ENCODE data around the gene EDEM3.
"Not testable (repeated sequence)": the region's sequence is repeated elsewhere in the genome, so short reads cannot be mapped to it uniquely, and the experiment has no call there.

EDEM3 gene, protein sequence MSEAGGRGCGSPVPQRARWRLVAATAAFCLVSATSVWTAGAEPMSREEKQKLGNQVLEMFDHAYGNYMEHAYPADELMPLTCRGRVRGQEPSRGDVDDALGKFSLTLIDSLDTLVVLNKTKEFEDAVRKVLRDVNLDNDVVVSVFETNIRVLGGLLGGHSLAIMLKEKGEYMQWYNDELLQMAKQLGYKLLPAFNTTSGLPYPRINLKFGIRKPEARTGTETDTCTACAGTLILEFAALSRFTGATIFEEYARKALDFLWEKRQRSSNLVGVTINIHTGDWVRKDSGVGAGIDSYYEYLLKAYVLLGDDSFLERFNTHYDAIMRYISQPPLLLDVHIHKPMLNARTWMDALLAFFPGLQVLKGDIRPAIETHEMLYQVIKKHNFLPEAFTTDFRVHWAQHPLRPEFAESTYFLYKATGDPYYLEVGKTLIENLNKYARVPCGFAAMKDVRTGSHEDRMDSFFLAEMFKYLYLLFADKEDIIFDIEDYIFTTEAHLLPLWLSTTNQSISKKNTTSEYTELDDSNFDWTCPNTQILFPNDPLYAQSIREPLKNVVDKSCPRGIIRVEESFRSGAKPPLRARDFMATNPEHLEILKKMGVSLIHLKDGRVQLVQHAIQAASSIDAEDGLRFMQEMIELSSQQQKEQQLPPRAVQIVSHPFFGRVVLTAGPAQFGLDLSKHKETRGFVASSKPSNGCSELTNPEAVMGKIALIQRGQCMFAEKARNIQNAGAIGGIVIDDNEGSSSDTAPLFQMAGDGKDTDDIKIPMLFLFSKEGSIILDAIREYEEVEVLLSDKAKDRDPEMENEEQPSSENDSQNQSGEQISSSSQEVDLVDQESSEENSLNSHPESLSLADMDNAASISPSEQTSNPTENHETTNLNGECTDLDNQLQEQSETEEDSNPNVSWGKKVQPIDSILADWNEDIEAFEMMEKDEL

DNA sequence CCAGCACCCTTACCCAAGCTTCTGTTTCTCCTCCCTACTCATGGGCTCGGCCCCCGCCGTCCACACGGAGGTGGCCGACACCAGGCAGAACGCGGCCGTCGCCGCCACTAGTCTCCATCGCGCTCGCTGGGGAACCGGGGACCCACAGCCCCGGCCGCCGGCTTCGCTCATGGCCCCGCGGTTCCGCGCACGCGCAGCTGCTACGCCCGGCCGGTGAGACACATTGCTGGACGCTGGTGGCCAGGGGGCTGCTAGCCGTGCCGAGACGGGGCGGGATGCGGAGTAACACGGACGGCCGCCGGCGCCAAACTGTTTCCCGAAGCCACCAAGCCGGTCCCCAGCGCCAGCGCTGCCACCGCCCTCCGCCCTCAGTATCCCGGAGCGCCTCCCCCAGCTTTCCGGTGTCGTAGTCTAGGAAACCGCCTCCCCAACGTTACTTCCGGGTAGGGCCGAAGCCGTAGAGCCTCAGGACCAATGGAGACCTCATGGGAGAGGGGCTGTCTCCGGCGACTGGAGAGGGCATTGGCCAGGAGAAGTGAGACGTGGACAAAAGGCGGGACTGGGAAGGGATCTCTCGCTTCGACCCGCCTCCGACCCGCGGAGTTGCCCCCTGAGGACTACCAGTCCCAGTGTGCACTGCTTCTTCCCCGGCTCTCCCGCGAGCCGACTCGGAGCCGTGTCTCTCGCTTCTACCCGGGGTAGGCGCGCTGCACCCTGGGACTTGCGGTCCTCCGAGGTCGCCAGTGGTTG, at the start of gene EDEM3:
Gene EDEM3, minus strand, starts transcription at position 383 of the 750 bp plus-strand sequence. Its CDS starts 212 bp downstream, at position 171.
- in situ Hi-C loops (cut with MboI; ENCODE audit: low sequenced_read_pairs), result no loop called here

DNA sequence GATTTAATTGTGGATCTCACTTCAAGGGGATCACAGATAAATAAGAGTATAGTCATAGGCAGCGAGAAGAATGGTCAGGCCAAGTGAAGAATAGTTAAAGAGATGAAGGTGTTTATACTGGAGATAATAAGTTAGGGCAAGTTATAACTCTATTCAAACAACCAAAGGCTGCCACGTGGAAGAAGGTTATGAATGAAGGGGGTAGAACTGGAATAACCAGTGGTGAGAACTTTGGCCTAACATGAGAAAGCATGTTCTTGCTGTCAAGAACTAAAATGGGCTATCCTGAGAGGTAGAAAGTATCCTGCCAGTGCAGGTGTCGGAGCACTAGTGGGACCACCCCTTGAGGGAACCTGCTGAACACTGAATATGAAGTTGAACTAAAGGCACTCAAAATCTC, 49.6 kb upstream of the EDEM3 start:
- in situ Hi-C loops (cut with MboI; ENCODE audit: low sequenced_read_pairs), result loop anchor here (10.0 to 25.0 kb wide), 2 partner anchors 361 to 883 kb away; no protein-coding TSS in a partner anchor

DNA sequence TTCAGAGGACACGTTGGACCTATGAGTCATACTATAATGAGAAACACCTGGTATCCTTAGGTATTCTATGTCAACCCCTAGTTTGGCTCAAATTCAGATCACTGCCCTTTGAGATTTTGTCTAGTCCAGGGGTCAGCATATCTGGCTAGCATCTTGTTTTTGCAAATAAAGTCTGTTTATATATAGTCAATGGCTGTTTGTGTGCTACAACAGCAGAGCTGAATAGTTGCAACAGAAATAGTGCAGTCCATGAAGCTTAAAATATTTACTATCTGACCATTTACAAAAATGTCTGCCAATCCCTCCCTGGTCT, 48.5 kb upstream of the EDEM3 start:
- in situ Hi-C loops (cut with MboI; ENCODE audit: low sequenced_read_pairs), result loop anchor here (10.0 to 25.0 kb wide), 2 partner anchors 362 to 884 kb away; no protein-coding TSS in a partner anchor

DNA sequence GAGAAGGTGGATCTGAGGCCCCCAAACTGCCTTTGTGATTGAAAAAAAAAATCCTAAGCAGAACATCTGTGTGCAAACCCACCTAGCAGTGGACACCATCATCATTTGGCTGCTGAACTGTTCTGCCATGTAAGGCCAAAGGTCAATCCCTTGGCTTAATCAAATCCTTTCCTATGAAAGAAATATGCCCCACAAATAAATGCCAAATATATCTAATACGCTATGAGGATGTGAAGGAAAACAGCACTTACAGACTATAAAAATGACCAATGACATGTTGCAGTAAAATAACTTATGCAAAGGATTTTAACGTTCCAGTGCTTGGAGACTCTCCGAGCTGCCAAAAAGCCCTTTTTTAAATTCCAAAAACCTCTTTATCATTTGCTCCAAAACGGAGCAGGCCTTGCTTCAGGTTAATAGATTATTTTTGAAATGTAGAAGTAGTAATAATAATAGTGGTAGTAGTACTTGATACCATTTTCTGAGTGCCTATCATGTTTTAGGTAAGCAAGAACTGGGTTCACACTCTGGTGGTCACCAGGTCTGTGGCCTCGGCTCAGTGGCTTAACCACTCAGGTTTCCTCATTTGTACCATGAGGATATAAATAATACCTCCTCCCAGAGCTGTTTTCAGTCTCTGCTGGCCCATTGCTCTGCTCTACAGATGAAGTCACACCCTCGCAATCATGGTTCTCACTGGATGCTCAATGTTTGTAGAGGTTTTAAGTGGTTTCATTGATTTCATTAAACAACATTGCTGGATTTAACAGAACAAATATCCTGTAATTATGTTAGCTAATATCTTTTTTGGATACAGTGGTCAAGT, 47.9 kb upstream of the EDEM3 start:
- in situ Hi-C loops (cut with MboI; ENCODE audit: low sequenced_read_pairs), result loop anchor here (10.0 to 25.0 kb wide), 2 partner anchors 362 to 885 kb away; no protein-coding TSS in a partner anchor

DNA sequence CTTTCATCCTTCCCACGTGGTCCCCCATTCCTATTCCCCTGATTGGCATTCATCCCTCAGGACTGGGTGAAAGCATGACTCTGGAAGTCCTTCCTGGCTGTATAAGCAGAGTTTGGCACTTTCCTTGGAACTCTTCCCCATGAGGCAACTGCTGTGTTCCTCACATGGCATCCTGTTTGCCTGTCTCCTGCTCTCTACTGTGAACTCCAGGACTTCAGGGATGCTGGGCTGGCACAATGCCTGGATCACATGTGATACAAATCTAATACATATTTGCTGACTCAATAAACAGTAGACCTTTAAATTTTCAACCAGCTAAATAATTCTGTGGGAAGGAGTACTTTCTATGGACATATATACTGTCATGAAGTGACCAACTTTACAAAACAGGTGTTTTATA, 46.8 kb upstream of the EDEM3 start:
- in situ Hi-C loops (cut with MboI; ENCODE audit: low sequenced_read_pairs), result loop anchor here (10.0 to 25.0 kb wide), 2 partner anchors 363 to 886 kb away; no protein-coding TSS in a partner anchor

DNA sequence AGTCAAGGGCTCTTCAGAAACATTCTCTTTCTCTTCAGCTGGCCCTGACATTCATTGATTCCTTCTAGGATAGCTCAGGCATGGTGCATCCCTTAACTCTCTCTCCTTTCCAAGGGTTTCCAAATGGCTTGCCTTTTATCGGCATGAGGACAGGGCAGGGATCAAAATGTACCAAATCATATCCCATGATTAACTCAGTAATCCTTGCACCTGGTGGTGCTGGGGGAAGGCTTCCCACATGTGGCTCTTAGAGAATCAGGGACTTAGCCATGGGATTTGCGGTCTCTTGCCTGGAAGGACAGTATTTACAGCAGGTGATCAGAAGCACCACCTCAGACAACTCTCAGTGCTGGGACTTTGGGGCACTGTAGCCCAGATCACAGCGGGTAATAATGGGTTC, 46.2 kb upstream of the EDEM3 start:
- in situ Hi-C loops (cut with MboI; ENCODE audit: low sequenced_read_pairs), result loop anchor here (10.0 to 25.0 kb wide), 2 partner anchors 364 to 886 kb away; no protein-coding TSS in a partner anchor

DNA sequence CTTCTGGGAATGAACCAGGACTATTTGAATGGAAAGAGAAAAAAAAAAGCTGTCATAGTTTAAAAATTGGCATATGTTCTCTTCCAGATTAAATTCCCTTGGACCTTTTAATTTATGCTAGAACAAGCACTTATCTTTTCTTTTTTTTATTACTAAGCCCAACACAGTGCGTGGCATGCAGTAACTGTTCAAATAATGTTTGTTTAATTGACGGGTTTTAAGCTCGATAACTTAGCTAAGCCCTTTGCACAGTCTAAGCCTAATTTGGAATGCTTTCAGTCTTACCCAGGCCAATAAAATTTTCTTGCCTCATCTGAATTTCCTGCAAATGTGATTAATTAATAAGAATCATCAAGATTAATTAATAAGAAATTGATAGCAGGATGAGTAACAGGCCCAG, 39.3 kb upstream of the EDEM3 start:
- in situ Hi-C loops (cut with MboI; ENCODE audit: low sequenced_read_pairs), result no loop called here

DNA sequence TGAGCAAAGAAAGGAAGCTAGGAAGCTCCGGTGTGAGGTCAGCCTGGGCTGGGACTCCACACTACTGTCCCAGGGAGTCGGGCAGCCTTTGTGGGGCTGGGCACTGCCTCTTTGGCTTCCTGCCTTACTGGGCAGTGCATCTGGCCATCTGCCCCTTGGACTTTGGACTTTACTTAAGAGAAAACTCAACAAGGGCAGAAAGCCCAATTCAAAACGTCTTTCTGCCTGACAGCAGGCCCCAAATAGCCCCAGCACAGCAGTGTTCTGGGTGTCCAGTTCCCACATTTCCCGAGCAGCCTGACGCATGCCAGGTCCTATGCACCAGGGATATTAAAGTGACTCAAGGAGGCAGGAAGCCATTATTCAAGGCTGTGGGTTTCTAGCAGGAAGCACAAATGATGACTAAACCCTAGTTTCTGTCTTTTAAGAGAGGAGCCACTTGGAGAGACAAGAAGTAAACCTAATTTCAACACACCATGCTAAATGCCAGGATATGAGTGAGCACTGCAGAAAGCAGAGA, 37.9 kb upstream of the EDEM3 start:
- in situ Hi-C loops (cut with MboI; ENCODE audit: low sequenced_read_pairs), result no loop called here

DNA sequence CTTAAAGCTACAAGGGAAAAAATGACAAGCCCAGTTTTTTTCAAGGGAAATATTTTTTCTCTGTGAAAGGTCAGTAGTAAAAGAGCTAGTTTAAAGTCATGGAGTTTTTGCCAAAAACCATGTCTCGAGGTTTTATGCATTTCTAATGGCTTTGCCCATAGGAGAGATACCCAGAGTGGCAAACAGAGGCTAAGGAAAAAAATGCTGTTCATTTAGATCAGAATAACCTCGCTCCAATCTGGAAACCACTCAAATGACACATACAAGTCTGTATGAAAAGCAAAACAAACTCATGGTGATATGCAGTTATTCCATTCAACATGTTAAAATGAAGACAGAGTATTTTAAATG, 36.9 kb upstream of the EDEM3 start:
- in situ Hi-C loops (cut with MboI; ENCODE audit: low sequenced_read_pairs), result no loop called here

DNA sequence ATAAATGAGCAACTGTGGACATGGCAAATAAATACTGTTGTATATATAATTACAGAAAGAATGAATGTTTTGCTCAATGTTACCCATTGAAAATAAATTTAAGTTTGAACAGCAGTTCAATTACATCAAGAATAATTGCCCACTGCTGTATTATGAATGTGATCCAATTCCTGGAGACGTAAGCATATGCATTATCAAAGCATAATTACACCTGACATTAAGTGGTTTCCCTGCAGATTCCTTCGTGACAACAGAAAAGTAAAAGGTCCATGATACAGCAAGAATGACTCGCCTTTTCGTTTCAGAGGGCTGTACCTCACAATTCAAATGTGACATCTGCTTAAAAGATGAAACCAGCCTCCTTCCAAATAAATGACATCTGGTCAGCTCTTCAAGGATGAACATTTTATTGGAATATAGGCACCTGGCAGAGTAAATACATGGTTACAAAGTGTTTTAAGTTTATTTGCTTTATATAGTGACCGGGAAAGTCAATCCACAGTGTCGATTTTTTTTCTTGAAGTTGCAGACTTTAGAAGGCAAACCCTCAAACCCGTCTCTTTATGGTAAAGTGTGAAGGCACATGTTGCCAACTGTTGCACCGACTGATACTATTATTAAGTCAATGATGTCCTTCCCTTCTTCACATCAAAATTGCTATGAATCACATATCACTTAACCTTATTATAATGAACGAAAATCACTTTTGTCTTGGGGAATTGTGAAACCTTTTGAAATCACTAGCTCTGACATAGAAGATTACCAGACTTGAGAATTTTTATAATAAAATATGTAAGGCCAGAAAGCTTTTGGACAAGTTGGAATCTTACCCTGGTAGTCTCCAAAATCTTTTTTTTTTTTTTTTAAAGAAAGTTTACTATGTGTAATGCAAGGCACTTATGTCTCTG, 36.2 kb upstream of the EDEM3 start:
- in situ Hi-C loops (cut with MboI; ENCODE audit: low sequenced_read_pairs), result no loop called here

DNA sequence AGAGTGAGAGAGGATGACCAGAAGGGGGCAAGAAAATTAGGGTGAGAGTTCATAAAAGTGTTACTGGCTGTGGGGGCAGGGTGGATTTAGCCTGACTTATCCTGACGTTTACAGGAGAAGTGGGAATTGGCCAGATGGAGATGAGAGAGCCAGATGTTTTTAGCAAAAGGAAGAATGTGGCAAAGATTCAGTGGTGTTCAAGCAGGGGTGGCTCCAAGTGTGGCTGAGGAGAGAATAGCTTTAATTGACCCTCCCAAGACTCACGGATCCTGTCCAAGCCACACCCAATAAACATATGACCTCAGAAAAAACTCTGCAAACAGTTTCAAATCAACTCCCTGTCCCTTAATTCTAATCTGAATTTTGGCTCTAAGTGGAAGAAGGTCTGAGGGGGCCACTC, 35.2 kb upstream of the EDEM3 start:
- in situ Hi-C loops (cut with MboI; ENCODE audit: low sequenced_read_pairs), result no loop called here

DNA sequence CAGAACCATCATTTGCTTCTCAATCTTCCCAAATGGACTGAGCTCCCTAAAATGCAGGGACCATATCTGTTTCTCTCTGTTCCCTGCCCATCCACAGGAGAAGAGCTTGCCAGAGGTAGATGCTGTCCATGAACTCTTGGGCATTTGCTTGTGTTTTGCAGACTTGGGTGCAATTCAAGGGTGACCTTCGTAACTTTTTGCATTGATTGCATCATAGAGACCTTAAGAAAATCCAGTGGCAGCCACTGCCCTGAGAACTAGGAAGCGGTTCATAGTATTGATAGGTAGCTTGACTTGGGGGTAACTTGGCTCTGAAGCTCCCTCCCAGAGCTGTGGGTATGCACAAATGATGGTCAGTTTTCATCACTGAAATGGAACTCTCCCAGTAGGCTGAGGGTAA, 34.3 kb upstream of the EDEM3 start:
- in situ Hi-C loops (cut with MboI; ENCODE audit: low sequenced_read_pairs), result no loop called here

DNA sequence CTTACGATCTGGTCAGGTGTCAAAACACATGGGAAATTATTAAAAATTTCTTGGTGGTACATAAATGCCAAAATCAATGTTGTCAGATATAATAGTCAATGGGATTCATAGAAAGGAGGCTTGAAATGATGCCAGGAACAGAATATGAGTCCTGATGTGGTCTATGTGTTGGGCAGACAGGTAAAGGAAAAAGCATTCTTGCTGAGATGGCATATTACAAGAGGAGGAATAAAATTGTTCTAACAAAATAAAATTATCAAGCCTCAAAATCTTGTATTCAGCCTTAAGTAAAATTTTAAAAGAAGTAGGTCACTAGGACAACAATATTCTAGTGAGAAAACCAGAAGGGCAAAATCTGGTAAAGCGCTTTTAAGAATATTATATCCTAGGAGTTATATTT, 30.9 kb upstream of the EDEM3 start:
- in situ Hi-C loops (cut with MboI; ENCODE audit: low sequenced_read_pairs), result no loop called here

DNA sequence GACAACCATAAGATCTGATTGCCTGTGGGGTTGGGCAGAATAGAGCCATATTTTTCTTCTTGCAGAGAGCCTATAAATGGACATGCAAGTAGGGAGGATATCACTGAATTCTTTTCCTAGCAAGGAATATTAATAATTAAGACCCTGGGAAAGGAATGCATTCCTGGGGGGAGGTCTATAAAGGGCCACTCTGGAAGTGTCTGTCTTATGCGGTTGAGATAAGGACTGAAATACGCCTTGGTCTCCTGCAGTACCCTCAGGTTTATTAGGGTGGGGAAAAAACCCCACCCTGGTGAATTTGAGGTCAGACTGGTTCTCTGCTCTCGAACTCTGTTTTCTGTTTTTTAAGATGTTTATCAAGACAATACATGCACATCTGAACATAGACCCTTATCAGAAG, 29.1 kb upstream of the EDEM3 start:
- in situ Hi-C loops (cut with MboI; ENCODE audit: low sequenced_read_pairs), result not testable (repeated sequence)

DNA sequence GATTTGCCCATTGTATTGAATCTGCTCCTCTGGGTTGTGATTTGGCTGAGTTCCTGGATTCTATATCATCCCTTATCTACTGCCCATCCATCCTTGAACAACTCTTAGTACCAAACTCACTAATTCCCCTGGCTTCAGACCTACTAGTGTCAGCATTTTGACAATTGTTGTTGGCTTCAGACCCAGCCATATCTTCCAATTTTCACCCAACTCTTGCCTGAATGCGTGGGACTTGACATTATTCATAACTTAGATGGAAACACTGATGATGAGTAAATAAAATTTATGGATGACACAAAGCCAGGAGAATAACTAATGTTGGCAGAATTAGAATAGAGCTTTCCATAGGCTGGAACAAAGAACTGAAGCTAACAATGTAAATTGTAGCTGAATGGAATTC, 27.3 kb upstream of the EDEM3 start:
- in situ Hi-C loops (cut with MboI; ENCODE audit: low sequenced_read_pairs), result no loop called here

DNA sequence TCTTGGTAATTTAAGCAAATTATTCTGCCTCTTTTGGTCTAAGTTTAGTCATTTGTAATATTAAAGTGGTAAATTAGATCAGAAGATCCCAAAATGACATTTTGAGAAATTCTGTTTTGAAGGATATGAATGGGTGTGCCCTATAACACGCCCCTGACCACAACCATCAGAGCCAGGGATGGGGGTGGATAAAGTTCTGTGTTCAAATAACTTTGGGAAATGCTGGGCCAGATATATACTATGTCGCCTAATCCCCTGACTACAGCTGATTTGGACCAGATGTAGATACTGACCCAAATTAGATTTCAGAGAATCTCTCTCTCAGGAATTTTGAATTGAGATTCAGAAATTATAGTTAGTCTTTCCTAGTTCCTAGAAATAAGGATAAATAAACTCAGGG, 21.2 kb upstream of the EDEM3 start:
- in situ Hi-C loops (cut with MboI; ENCODE audit: low sequenced_read_pairs), result no loop called here

DNA sequence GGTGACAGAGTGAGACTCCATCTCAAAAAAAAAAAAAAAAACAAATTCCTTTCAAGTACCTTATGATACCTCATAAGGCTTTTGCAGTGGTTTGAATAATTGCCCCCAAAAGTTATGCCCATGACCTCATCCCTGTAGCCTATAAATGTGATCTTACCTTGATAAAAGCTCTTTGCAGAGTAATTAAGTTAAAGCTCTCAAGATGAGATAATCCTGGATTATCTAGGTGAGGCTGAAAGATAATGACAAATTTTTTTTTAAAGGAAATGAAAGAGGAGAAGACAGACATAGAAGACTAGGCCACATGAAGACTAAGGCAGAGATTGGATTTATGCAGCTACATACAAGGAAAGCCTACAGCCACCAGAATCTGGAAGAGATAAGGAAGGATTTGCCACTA, 20.7 kb upstream of the EDEM3 start:
- in situ Hi-C loops (cut with MboI; ENCODE audit: low sequenced_read_pairs), result no loop called here

DNA sequence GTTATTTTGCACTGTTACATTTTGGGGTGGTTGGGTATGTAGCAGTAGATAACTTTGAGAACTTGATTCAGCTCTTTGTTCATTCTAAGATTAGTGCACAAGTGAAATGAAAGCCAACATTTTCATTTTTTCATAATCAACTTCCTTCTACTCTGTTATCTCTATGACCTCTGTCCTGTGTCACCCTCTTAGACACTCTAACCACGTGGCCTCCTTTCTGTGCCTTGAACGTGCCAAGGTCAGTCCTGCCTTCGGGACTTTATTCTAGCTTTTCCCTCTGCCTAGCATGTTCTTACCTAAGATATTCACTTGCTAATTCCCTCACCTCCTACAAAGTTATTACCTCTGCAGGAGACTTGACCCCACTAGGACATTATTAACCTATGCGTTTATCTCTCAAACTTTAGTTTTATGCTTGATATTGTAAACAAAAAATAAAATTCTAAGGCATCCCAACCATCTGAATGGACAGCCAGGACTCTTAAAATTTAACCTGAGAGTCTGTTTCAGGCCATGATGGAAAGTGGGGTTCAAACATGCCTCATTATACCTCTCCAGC, 19.2 kb upstream of the EDEM3 start:
- in situ Hi-C loops (cut with MboI; ENCODE audit: low sequenced_read_pairs), result no loop called here
